Measurements from ENCODE around the gene IFNA1.
"Not testable (repeated sequence)": the region's sequence is repeated elsewhere in the genome, so short reads cannot be mapped to it uniquely, and the experiment has no call there.

The IFNA1 gene

DNA sequence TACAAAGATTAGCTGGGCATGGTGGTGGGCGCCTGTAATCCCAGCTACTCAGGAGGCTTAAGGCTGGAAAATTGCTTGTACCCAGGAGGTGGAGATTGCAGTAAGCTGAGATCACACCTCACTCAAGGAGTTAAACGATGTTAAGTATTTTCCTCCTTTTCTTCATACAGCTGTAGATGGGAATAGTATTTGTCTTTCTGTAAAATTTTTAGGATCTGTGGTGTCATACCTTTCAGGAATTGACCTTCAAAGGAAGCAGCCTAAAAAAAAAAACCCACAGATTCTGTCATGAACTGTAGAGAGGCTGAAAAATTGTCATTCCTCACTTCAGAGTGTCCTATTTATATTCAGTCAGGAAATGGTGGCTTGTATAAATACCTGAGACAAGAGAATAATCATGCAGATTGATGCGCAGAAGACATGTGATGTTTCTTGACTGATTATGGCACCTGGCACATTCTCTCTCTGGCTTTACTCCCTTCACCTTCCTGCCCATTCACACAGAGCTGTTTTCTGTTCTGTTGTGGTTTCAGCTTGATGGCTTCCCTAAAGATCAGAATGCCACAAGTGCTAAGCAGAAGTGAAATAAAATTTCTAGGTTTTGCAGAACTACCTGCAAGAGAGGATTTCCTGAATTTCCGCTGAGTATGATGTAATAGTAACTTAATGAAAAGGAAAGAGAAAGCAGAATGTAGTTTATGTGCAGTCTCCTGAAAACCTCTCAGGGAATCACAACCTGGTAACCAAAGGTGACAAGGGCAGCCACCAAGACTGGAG is 3.8 kb downstream of the IFNA1 start:
- in situ Hi-C loops (cut with MboI; ENCODE audit: low sequenced_read_pairs): no loop called here

DNA sequence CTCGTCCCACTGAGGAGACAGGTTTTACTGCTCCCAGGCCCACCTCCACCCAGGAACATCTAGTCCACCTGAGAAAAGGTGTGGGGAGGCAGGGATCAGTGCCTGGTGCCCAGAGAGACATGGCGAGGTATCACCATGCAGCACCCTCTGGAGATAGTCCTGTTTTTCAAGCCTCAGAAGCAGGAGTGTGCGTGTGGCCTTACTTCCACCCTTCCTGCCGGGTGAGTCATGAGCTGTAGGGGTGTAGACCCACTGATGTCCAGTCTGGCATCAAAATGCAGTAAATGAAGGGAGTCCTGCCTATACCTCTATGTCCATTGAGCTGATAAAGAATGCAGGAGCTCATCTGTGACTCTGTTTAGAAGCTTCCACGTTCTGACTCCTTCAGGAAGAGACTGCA is 9.1 kb downstream of the IFNA1 start:
- in situ Hi-C loops (cut with MboI; ENCODE audit: low sequenced_read_pairs): not testable (repeated sequence)

DNA sequence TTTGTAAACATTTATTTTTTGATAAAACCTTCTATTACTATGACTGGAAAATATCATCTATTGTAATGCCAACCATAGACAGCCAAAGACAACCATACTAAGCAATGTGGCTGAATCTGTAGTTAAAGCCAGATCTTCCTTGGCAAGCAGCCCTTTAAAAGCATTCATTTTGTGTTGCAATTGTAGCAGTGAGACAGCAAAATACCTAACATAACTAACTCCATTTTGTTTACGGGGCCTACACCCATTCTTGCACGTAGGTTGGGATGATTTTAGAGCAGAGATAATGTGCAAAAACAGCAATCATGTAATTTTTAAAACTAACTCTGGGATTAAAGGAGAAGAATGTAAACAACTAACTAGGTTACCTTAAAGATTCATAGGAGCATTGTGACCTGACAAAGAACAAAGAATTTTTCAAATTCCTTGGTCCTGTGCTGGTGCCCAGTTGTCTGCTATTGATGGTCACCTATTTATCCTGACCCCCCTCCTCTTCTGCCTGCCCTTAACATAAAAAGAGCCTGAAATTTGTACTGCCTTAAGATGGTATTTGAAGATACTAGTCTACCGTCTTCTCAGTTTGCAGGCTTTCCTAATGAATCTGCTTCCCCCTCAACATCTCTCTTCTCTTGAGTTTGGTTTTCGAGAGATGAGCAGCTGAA is 10.6 kb downstream of the IFNA1 start:
- in situ Hi-C loops (cut with MboI; ENCODE audit: low sequenced_read_pairs): no loop called here

DNA sequence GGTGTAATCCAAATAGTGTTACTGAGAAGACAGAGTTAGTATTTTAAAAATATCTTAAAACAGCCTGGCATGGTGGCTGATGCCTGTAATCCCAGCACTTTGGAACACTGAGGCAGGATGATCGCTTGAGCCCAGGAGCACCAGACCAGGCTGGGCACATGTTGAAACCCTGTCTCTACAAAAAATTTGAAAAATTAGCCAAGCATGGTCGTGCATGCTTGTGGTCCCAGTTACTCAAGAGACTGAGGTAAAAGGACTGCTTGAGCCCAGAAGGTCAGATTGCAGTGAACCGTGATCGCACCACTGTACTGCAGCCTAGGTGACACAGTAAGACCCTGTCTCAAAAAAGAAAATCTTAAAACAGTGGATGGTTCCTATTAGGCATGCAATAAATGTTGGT is 12.4 kb downstream of the IFNA1 start:
- in situ Hi-C loops (cut with MboI; ENCODE audit: low sequenced_read_pairs): no loop called here

DNA sequence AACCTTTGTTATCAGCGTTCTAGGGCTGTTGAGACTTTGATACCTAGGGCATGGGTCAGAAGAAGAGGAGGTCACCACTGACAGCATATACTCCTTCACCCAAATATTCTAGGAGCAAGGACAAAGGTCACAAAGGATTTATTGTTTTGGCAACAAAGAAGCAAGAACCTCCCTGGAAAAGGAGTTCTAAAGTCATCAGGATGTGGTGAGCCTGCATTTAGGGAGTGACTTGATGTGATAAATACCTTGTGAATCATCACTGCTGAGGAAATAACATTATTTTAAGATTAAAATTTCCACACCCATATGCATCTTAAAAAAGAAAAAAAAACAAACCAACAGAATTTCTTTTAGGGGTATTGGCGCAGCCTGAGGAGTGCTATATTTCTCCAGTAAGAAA is 13.9 kb downstream of the IFNA1 start:
- in situ Hi-C loops (cut with MboI; ENCODE audit: low sequenced_read_pairs): no loop called here

DNA sequence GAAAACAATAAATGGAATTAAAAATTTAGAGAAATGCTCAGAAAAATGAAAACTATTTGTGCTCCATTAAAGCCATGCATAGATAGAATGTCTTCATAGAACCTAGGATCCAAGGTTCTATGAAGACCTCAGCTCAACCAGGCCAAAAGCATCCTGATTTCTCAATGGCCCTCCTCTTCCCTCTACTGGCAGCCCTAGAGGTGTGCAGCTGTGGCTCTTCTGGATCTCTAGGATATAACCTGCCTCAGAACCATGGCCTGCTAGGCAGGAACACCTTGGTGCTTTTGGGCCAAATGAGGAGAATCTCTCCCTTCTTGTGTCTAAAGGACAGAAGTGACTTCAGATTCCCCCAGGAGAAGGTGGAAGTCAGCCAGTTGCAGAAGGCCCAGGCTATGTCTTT is 15.1 kb downstream of the IFNA1 start:
- in situ Hi-C loops (cut with MboI; ENCODE audit: low sequenced_read_pairs): no loop called here

DNA sequence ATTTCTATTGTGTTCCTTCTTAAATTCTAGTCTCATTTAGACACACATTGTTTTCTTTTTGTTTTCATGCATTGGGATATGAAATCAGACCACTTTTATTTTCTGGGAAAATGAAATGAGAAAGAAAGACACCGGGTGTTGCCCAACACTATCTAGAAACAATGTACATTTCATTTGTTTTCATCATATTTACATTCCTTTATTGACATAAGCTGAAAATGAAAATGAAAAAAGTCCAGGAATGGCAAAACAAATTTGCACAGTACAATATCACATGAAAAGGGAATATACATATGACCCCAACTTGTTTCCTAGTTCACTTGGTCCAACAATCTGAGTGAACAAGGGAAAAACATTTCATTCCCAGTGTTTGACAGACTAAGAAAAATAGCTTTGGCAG is 21.1 kb downstream of the IFNA1 start:
- in situ Hi-C loops (cut with MboI; ENCODE audit: low sequenced_read_pairs): no loop called here

DNA sequence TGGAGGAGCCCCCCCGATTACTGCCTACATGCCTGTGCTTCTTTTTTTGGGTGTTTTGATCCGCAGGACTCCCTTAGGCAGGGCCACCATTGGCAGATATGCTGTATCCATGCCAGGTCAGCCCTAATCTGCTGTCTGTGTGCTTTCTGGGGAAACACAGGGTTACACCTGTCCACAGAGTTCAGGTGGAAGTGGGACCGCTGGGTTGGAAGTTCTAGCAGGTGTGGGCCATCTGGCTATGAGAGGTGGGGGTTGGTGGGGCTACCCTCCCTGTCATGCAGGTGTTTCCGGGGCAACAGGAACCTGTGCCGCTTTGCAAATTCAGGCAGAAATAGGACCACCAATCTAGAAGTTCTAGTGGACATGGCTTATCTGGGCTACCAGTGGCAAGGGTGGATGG is 24.9 kb downstream of the IFNA1 start:
- in situ Hi-C loops (cut with MboI; ENCODE audit: low sequenced_read_pairs): no loop called here

DNA sequence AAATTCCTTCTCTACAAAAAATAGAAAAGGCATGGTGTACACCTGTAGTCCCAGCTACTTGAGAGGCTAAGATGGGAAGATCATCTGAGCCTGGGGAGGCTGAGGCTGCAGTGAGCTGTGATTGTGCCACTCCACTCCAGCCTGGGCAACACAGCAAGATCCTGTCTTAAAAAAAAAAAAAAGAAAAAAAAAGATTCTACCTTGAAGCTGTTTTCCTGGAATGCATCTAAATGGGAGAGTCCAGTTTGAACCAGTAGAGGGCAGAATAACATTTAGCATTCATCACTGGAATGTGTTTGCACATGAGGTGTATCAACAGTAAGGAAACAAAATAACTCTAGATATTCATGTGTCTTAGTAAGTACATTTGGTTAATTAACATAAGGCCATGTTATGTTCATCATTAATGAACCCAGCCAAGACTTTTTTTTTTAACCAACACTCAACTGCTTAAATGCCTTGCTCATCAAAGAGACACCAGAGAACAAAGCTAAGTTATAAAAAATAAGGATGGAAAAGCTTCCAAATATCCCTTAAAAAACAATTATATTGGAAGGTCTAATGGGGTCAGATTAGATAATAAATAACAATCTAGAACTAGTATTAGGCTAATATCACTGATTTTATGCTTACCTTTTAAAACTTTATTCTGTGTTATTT is 25.8 kb downstream of the IFNA1 start:
- in situ Hi-C loops (cut with MboI; ENCODE audit: low sequenced_read_pairs): no loop called here

DNA sequence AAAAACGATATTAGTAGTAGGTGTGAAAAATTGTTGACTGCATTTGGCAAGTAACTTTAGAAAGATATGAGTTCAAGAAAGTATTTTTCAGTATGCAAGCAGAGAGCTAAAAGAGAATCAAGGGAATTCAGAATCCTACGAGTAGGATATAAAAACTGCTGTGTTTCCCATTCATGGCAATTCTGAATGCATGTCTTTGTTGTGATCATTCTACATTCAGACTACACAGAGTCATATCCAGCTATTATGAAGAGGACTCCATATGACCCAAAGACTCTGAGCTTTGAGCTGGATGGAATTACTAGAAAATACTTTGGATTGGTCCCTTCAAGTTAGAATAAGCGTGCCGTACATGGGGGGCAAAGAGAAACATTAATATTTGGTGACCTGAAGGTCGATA is 29.9 kb downstream of the IFNA1 start:
- in situ Hi-C loops (cut with MboI; ENCODE audit: low sequenced_read_pairs): no loop called here

DNA sequence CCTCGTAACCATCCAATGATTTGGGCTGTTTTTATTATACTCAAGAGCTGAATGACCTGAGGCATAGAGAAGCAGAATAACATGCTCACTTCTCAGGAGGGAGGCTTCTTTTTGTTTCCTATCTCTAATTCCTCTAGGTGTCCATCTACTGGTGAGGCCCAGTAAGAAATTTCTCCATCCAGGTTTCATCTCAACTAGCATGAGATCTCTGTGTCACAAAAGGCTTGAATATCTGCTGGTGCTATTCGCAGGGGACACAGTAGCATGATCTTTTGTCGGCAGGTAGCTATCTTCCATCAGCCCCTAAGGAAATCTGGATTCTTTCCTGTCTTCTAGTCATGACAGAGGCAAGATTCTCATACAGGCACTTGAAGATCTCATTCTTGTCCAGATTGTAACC is 33.0 kb downstream of the IFNA1 start:
- in situ Hi-C loops (cut with MboI; ENCODE audit: low sequenced_read_pairs): no loop called here

DNA sequence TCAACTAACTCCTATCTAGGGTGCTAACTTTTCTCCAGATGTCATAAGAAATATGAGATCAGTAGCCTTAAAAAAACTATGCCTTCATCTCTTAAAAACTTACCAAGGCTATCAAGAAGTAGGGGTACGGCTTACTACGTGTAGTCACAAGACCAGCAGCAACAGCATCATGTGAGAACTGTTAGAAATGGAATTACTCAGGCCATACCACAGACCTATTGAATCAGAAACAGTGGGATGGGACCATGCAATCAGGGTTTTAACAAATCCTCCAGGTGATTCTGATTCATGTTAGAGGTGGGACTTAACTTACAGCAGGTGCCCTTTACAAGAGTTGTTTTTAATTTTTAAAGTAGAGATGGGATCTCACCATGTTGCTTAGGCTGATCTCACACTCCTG is 37.2 kb downstream of the IFNA1 start:
- in situ Hi-C loops (cut with MboI; ENCODE audit: low sequenced_read_pairs): no loop called here

DNA sequence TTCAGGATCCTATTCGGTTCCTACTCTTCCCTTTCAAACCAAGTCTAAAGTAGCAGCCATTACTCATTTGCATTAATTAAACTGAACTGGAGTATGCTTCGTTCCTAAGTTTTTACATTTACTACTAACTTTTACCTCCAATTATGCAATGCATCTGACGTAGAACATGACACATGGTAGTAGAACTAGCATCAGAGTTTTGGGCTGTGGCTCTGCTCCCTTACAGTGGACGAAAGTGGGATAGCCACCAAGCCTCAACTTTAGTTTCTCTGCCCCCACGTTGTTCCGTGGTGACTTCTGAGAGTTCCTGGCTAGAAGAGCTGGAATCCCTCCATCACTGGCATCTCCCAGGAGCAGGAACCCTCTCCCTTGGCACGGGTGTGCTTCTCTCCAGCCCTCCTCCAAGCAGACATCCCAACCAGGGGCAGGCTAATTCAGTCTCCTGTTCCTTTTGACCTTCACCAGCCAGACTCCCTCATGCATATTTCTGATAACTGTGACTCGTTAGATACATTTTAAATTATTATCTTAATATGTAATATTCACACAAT is 39.0 kb downstream of the IFNA1 start:
- in situ Hi-C loops (cut with MboI; ENCODE audit: low sequenced_read_pairs): no loop called here

DNA sequence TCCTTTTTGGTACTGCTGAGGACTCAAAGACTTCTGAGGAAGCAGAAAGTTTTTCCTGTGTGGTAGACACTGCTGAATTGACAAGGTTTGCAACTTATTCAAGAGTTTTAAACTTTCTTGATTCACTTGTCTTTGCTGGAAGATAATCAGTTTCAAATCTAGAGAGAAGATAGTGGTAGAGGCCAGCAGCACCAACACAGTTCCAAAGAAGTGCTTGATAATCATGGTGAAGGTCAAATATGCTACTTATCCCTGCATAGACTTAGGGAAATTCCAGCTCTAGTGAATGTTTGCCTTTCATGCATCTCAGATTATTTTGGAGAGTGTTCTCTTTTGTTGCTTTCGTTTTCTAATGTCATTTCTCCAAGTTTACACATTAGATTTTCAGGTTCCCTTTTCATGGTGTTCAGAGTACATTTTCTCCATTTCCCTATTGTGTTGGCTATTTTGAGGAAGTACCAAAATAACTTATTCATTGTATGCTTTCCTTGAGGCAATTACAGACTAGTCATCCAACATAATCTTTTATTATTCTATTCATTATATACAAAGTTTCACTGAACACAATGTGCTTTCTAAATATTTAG is 41.3 kb downstream of the IFNA1 start:
- in situ Hi-C loops (cut with MboI; ENCODE audit: low sequenced_read_pairs): no loop called here

DNA sequence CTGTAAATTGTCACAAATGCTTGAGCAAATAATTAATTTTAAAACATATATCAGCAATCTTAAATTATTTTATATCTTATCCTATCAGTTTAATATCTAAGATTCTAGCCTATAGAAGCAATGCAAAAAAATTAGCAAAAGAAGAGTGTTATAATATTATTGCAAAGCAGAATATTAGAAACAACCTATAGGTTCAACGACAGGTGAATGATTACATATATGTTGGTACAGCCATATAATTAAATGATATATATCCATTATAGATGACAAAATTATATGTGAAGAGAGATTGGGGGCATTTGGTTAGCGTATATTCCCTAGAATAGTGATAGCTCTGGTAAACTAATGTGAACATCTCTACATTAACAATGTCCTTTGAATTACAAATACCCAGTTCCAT is 42.0 kb downstream of the IFNA1 start, which contains the start of gene IFNE:
Gene IFNE, minus strand, starts transcription at position 101 of the 400 bp plus-strand sequence. CDS start 619 bp downstream, outside the sequence.
- in situ Hi-C loops (cut with MboI; ENCODE audit: low sequenced_read_pairs): no loop called here
